Measurements from ENCODE around the gene COL4A3. TPM values are rescaled to one million over a fixed set of nuclear protein-coding genes. Genes with fewer than 3 reads are reported as not detected.

The COL4A3 gene
- total RNA-seq, 1 experiment from 2014 or later: 17.6 TPM

DNA sequence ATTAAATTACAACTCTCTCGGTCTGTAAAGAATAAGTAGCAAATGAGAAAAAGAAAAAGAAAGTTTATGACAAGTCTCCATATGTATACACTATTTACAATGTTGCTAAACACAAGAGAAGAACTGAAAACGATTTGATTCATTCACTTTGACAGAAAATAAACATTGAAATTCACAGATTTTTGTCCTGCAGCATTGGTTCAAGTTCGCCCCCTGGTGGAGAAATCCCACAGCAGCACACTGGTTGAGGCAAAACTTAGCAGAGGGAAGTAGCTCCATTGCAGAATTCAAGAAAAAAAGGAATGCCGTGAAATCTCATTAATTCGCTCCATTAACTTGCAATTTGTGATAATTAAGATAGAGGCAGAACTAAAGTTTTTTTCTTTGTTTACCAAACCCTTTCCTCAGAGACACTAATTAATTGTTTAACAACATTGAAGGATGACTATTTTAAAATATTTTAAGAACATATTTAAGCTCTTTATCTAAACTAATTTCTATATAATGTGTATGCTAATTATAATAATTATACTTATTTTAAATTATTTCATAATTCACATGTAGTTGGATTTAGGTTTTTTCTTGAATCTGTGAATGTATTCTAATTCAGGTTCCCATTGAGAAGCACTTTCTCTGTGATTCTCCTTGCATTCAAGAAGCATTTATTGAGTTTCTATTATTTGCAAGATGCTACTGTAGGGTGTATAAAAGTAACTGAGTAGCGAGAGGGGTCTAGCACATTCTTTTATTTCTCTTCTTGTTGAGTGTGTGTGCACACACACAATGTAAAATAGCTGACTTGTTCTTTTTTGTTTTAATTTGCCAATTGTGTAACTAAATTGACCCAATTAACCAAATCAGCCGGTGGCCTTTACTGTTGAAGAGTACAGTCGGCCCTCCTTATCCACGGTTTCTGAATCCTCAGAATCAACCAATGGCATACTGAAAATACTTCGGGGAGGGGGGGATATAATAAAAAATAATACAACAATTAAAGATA, 74.1 kb downstream of the COL4A3 start:
- Mint-ChIP-seq H3K27me3 (ENCODE audit: unreplicated experiment) (no peaks in the 10 kb centered on the region), H3K4me1 (ENCODE audit: low read depth, unreplicated experiment) (no peaks in the 10 kb centered on the region), H3K27ac (ENCODE audit: unreplicated experiment) (no peak overlapping the region), H3K36me3 (ENCODE audit: insufficient read depth, unreplicated experiment) (no peaks in the 10 kb centered on the region), H3K4me3 (ENCODE audit: low read depth, unreplicated experiment) (no peak overlapping the region), H3K9me3 (ENCODE audit: low read depth, unreplicated experiment) (no peaks in the 10 kb centered on the region)
- no TSS peak for BruUV-seq (replicated peaks)
- intact Hi-C loops (cut with micrococcal nuclease; ENCODE audit: unreplicated experiment): loop anchor here (1.0 kb wide), 1 partner anchor 108 kb away; no protein-coding TSS in a partner anchor
- TF ChIP-seq, protein P1, sequence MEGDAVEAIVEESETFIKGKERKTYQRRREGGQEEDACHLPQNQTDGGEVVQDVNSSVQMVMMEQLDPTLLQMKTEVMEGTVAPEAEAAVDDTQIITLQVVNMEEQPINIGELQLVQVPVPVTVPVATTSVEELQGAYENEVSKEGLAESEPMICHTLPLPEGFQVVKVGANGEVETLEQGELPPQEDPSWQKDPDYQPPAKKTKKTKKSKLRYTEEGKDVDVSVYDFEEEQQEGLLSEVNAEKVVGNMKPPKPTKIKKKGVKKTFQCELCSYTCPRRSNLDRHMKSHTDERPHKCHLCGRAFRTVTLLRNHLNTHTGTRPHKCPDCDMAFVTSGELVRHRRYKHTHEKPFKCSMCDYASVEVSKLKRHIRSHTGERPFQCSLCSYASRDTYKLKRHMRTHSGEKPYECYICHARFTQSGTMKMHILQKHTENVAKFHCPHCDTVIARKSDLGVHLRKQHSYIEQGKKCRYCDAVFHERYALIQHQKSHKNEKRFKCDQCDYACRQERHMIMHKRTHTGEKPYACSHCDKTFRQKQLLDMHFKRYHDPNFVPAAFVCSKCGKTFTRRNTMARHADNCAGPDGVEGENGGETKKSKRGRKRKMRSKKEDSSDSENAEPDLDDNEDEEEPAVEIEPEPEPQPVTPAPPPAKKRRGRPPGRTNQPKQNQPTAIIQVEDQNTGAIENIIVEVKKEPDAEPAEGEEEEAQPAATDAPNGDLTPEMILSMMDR (IDR thresholded peaks at IDR 0.05; ENCODE audit: unreplicated experiment): peak; percentile 84
- peak; percentile 81 for DNase-seq
- CTCF ChIA-PET: interaction anchor here (0.5 to 1.5 kb wide), 14 partner anchors 10 to 527 kb away, joined by 3 to 26 read pairs (median 4); partner anchors contain the start of genes COL4A3, COL4A4 and MFF

GRCh38 chr2:227241005-227241404, 76.6 kb downstream of the COL4A3 start:
- BruUV-seq (replicated peaks): no TSS peak
- H3K36me3 Mint-ChIP-seq (ENCODE audit: insufficient read depth, unreplicated experiment): no peaks in the 10 kb centered on the region
- H3K27ac Mint-ChIP-seq (ENCODE audit: unreplicated experiment): no peak overlapping the region
- intact Hi-C loops (cut with micrococcal nuclease; ENCODE audit: unreplicated experiment): no loop called here
- no peaks in the 10 kb centered on the region for H3K27me3 Mint-ChIP-seq (ENCODE audit: unreplicated experiment)
- H3K4me3 Mint-ChIP-seq (ENCODE audit: low read depth, unreplicated experiment): no peak overlapping the region
- H3K4me1 Mint-ChIP-seq (ENCODE audit: low read depth, unreplicated experiment): no peaks in the 10 kb centered on the region
- CTCF ChIA-PET: no interaction called here
- TF ChIP-seq, protein P1 (IDR thresholded peaks at IDR 0.05; ENCODE audit: unreplicated experiment): no peak
- DNase-seq: no peak
- H3K9me3 Mint-ChIP-seq (ENCODE audit: low read depth, unreplicated experiment): no peaks in the 10 kb centered on the region

- CTCF ChIA-PET: no interaction called here
- Mint-ChIP-seq H3K27ac (ENCODE audit: unreplicated experiment) (no peak overlapping the region), H3K4me1 (ENCODE audit: low read depth, unreplicated experiment) (no peaks in the 10 kb centered on the region), H3K27me3 (ENCODE audit: unreplicated experiment) (no peaks in the 10 kb centered on the region), H3K36me3 (ENCODE audit: insufficient read depth, unreplicated experiment) (no peaks in the 10 kb centered on the region), H3K9me3 (ENCODE audit: low read depth, unreplicated experiment) (no peaks in the 10 kb centered on the region), H3K4me3 (ENCODE audit: low read depth, unreplicated experiment) (no peak overlapping the region)
- no peak for DNase-seq
- TF ChIP-seq, protein P1 (IDR thresholded peaks at IDR 0.05; ENCODE audit: unreplicated experiment): no peak
- intact Hi-C loops (cut with micrococcal nuclease; ENCODE audit: unreplicated experiment): no loop called here
- no TSS peak for BruUV-seq (replicated peaks)
Observed at GRCh38 chr2:227248876-227249275, 84.5 kb downstream of the COL4A3 start.

DNA sequence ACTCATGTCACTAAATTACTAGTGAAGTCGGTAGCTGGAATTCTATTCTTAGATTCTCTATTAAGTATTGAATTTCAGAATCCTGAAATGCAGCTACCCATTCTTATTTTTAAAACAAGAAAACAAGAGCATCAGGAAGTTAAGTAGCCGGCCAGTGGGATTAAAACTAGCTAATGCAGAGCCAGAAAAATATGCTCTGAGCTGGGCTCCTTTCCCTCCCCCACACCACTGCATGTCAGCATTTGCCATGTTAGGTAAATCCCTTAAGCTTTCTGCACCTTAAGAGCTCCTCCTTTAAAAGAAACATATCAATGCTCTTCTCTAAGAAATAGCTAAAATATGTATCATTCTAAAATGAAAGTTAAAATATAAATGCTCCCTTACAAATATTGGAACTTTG, 88.4 kb downstream of the COL4A3 start:
- H3K4me3 Mint-ChIP-seq (ENCODE audit: low read depth, unreplicated experiment): no peak overlapping the region
- H3K9me3 Mint-ChIP-seq (ENCODE audit: low read depth, unreplicated experiment): no peaks in the 10 kb centered on the region
- no peaks in the 10 kb centered on the region for H3K4me1 Mint-ChIP-seq (ENCODE audit: low read depth, unreplicated experiment)
- CTCF ChIA-PET: no interaction called here
- no peak for DNase-seq
- H3K27ac Mint-ChIP-seq (ENCODE audit: unreplicated experiment): no peak overlapping the region
- TF ChIP-seq, protein P1 (IDR thresholded peaks at IDR 0.05; ENCODE audit: unreplicated experiment): no peak
- no TSS peak for BruUV-seq (replicated peaks)
- no peaks in the 10 kb centered on the region for H3K36me3 Mint-ChIP-seq (ENCODE audit: insufficient read depth, unreplicated experiment)
- intact Hi-C loops (cut with micrococcal nuclease; ENCODE audit: unreplicated experiment): no loop called here
- no peaks in the 10 kb centered on the region for H3K27me3 Mint-ChIP-seq (ENCODE audit: unreplicated experiment)
